Activated T-helper 1 cell treated with anti-CD3 and anti-CD28 coated beads, Interleukin-2, amount 50 U/mL, for 16 hours (primary cell): Measurements from ENCODE around the gene CD81.

Source experiments
- DNase-seq, 2 donors: peaks; one replicate each; pipeline ENCODE4 v3.0.0-alpha.2; 2020; ENCODE audit warnings: low read depth in 1 of 2, low spot score in 1 of 2

Gene CD81

DNA sequence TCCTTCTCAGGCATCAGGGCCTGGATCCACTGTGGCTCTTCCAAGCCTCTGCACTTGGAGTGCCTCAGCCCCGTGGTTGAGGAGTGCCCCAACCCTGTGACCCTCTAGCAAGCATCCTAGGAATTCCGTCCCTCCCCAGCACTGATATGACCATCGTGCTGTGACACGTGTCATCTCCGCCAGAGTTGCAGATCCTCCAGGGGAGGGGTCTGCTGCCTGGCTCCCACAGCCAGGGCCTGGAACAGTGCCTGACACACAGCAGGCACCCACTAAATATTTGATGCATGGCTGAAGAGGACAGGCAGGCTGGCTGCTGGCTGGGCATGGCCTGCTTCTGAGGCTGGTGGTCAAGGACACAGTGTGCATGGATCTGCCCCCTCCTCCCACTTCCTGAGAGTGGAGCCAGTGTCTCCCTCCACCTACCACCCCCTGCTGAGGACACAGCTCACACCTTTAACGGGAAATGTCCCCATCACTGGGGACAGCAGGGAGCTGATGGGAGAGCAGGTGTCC, 1.7 kb upstream of the CD81 start:
- no peak for DNase-seq

DNA sequence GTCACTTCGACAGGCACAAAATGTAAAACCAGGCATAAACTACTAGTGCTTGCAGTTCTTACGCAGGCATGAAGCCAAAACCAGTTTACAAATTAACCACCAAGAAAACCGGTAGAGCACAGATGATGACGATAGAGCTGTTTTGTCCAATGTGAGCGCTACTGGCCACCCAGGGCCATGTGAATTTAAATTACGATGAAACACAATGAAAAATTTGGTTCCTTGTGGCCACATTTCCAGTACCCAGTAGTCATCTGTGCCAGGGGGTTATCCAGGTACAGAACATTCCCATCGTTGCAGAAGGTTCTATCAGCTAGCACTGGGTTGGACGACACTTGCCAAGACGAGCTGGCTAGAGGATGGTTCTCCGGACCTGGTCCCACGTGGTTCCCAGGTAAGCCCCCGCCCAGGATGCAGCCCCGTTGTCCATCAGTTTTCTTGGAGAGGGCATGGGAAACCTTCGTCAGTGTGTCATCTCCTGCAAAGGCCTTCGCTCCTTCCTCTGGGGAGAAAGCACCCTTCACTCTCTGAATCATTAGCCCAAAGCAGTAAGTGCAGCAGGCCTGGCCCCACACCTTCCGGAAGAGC, 1.1 kb upstream of the CD81 start:
- DNase-seq = no peak

DNA sequence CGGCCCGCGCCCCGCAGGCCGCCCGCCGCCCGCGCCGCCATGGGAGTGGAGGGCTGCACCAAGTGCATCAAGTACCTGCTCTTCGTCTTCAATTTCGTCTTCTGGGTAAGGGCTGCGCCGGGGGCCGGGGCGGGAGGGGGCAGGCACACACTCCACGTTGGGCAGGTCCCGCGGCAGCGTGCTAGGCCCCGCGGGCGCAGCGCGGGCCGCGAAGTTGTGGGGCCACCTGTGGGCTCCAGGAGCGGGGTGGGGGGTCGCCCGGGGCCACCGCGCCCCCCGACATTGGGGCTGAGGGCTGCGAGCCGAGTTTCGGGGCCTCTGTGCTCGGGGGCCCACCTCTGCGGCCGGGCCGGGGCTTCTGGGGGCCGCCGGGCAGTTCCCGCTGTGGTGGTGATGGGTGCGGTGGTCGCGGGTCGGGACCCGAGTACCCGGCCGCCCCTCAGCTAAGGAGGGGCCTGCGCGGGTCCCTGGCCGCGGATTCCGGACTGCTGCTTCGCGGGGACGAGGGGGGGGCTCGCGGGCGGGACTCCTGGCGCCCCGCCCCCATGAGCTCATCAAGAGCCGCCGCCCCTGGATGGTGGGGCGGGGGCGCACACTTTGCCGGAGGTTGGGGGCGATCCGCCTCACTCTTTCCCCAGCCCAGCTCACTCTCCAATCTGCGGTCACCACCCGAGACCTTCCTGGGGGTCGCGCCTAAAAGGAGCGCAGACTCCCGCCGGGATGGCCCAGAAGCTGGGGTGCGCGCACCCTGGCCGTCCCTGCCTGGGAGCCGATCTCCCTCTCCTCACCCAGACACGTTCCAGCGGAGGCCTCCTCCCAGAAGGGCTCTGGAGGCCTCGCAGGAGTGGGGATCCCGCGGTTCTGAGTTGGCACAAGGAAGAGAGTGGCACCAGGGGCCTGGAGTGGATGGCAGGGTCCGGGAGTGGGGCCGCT, 667 bp downstream of the CD81 start:
- DNase-seq = peak in 1 of 2 donors; percentile 30

DNA sequence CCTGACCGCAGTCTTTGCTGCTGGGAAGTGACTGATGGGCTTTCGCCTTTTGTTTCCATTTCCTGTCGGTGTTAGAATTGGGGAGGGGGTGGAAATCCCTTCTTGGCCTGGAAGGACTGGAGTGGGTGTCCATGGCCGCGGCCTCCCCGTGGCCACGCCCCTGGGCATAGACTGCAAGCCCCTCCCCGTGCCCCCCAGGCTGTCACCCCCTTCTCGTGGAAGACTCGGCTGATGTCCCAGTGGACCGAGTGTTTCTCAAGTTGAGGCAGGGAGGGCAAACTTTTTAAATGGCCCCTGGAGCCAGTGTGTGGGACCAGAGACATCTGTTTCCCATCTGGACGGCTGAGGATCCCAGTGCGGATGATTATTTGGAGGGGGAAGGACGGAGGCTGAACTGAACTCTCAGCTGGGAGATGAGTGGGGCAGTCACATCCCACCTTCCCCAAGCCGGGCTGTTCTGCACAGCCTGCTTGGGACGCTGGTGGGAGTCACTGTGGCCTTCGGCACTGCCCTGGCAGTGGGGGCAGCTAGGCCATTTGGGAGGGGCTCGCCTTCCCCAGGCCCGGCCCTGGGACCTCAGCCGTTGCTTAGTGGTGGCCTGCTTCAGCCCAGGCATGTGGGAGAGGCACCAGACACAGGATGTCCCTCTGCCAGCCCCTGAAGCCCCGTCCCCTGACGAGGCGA, 1.6 kb downstream of the CD81 start:
- DNase-seq = no peak

DNA sequence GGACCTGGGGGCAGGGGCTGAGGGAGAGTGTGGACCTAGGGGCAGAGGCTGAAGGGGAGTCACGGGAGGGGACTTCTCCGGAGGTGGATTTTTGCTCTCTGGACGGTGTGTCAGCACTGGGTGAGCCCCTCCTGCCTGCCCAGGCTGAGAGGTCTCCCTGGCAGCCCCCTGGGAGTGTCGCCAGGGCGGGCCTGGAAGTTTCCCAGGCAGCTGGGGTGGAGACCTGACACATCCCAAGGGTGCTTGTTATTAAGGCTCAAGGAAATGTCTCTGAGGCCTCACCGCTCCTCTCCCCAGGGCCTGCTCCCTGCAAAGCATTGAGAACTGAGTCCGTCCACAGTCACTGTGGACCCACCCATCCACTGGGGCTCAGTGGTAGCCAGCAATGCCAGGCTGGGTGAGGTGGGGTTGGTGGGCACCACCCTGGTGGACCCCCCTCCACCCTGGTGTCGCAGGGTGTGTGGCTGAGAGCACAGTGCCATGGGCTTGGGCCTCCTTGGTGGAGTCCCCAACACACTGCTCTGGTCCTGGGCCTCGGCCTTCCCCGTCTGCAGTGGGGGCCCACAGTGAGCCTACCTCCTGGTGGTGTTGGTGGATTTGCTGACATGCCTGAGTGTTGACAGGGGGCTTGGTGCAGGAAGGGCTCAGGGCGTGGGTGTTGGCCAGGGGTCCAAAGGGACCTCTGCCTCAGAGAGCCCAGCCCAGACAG, 2.5 kb downstream of the CD81 start:
- no peak for DNase-seq

DNA sequence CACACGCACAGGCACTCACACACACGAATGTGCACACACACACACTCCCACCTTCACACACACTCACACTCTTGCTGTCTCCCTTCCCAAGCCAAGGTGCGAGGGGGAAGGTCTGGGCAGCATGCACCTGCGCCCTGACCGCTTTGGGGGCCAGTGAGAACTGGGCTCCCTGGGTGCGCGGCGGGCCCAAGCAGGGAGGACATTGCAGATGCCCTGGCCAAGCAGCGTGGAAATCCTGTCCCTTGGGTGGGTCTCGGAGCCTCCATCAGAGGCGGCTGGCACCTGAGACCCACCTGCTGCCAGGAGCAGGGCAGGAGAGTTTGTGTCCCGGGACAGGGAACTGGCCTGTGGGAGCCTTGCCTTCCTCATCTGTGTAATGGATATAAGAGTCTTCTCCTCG, 3.3 kb downstream of the CD81 start:
- DNase-seq = no peak

DNA sequence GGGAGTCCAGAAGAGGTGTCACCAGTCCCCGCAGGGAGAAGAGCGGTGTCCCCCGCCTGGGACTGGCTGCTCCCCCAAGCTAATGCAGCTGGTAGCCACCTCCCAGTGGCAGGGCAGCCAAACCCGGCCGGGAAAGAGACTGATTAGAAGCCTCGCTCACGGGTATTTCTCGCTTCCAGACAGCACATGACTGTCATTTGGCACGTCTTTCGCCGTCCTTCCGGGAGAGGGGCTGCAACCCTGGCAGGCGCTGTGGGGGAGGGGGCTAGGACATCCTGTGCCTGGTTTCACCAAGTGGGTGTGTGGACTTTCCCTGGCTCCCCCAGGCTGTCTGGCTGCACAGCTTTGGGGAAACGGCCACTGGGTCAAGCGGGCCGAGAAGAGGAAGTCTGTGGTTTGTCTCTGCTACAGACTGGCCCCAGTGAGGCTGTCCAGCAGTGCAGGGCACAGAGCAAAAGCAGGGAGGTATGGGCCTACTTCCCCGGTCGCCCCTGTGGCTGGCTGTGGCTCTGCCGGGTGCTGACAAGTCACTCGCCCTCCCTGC, 3.8 kb downstream of the CD81 start:
- DNase-seq = no peak

DNA sequence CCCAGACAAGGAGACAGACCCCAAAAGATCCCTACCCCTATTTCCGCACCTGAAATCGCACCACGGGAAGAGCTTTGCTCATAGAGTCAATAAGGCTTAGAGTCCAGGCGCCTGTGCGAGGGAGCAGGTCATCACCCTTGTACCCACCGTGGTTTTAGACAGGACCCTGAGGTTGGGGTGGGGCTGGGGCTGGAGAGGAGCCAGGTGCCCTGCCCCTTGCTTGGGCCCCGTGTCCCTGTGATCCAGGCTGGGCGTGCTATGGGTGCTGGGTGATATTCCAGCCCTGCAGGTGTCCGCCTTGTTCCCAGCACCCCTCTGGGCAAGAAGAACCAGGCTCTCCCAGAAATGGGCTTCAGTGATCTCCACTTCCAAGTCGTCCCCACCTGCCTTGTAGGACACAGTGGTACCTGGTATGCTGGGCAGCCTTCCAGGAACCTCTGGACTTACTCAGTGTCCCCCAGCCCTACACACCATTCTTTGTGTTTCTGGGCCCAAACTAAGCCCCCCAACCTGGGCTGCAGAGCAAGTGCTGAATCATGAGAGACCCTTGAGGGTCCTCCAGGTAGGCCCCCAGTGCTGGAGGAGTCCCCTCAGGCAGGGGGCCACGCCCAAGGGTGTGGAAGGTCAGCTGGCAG, 4.5 kb downstream of the CD81 start:
- DNase-seq = no peak

DNA sequence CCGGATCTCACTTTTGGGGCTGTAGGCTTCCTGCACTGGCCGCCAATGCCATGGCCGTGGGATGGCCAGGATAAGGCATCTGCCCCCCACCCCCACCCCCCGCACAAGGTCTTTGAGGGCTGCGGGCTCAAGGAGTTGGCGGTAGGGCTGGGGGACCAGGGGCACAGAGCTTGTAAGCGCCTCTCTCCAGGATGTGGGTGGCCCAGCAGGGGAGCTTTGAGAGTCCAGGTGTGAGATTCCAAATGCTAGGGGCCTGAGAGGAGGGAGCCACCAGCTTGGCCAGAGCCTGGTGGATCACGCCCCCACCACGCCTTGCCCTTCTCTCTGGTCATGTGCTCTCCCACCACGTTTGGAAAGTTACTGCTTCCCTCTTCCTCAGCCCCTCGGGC, 5.0 kb downstream of the CD81 start:
- DNase-seq = no peak

DNA sequence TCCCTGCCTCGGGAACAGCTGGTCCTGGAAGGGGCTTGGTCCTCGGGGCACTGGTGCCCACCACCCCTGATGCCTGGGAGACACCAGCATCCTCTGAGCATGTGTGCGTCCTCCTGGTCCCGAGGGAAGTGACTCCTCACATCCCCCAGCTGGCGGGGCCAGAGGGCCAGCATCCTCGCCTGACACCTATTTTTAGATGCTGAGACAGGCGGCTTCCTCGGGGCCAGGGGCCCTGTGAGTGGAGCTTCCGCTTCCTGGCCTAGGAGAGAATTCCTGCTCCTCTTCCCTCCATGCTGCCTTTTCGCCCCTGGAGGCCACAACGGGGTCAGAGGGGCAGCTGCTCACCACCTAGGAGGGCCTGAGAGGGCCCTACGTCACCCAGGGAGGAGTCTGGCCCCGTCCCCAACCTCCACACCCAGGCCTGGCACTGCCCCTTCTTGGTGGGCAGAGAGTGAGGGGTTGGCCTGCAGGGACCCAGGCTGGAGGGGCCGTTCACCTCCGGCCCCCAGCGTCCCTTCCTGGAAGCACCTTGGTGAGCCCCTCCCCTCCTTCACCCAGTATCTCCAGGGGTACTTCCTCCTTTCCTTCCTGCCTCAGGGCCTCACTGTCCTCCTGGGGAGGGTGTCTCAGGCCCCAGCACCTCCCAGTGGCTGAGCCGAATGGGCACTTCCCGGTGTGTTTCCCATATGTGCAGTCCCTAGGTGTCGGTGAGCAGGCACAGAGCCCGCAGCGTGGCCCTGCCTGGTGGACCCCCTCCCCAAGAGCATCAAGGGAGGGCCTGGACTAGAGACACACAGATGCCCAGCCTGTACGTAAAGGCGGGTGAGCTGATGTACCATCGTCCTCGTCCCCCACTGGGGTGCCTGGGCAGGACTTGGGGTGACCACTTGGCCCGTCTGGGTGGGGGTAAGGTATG, 6.1 kb downstream of the CD81 start:
- DNase-seq = no peak

DNA sequence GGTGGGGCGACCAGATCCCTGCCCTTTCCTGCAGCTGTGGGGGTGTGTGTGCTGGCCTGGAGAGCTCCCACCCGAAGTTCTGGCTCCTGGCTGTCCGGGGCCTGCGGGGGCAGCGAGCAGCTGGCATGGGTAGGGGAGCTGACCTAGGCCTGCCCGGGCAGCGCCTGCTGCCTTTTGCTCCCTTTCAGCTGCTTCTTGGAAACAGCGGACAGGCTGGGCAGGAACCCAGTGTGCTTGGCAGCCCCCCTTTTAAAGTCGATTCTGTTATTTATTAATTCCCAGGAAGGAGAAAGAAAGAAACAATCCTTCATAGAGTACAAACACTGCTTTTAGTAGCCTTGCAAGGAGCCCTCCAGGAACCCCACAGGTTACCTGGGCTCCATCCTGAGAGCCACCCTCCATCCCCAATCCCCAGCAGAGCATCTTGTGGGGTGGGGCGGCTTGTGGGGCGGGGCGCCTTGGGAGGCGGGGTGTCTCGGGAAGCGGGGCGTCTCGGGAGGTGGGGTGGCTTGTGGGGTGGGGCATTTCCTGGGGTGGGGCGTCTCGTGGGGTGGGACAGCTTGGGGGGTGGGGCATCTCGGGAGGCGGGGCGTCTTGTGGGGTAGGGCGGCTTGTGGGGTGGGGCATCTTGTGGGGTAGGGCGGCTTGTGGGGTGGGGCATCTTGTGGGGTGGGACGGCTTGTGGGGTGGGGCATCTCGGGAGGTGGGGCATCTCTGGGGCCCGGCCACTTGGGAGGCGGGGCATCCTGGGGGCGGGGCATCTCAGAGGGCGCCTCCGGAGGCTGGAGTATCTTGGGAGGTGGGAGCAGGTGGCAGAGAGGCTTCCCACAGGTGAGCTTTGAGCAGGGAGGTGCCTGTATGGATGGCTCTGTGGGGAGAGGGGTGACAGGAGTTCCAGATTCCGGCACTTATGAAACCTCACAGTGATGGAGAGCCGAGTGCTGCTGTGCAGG, 7.0 kb downstream of the CD81 start:
- DNase-seq = no peak

DNA sequence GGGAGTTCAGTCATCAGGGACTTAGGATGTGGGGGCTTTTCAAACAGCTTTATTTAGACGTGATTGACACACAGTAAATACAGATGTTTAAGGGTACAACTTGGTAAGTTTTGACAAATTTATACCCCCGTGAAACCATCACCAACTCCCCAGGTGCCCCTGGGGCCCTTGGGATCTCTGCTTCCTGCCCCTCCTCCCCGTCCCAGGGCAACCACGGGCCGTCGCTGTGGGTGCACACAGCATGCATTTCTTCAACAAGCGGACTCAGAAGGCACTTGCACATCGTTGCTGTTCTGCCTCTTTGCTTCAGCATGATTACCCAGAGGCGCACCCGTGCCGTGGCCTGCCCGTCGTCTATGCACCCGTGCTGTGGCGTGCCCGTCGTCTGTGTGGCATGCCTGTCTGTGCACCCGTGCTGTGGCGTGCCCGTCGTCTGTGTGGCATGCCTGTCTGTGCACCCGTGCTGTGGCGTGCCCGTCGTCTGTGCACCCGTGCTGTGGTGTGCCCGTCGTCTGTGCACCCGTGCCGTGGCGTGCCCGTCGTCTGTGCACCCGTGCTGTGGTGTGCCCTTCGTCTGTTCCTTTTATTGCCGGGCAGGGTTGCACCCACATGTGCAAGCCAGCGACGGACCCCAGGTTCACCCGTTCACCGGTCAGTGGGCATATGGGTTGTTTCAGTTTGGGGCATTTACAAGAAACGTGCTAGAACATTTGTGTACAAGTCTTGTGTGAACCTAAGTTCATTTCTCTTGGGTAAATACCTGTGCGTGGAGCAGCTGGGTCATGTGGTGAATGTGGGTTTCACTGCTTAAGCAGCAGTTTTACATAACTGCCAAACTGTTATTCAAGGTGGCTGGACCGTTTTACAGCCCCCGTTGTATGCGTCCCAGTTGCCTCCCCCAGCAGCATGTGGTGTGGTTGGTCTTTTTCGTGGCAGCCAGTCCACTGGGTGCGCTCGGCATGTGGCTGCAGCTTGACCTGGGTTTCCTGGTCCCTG, 8.3 kb downstream of the CD81 start:
- DNase-seq = no peak

DNA sequence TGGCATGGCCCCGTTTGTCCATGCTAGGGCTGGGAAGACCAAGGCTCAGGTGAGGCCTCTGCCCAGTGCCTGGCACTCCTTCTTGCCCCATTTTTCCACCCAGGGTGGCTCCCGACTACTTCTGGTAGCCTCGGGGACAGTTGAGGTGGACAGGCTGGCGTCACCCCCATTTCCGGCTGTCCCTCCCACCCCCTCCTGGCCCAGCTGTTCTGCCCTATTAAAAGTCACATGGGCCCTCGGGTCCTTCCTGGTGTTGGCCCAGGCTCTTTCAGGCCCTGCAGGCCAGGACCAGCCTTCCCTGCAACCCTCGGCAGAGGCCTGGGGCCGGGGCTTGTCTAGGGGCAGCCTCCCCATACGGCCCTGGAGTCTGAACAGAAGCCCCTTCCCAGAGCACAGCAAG, 9.5 kb downstream of the CD81 start:
- DNase-seq = no peak

DNA sequence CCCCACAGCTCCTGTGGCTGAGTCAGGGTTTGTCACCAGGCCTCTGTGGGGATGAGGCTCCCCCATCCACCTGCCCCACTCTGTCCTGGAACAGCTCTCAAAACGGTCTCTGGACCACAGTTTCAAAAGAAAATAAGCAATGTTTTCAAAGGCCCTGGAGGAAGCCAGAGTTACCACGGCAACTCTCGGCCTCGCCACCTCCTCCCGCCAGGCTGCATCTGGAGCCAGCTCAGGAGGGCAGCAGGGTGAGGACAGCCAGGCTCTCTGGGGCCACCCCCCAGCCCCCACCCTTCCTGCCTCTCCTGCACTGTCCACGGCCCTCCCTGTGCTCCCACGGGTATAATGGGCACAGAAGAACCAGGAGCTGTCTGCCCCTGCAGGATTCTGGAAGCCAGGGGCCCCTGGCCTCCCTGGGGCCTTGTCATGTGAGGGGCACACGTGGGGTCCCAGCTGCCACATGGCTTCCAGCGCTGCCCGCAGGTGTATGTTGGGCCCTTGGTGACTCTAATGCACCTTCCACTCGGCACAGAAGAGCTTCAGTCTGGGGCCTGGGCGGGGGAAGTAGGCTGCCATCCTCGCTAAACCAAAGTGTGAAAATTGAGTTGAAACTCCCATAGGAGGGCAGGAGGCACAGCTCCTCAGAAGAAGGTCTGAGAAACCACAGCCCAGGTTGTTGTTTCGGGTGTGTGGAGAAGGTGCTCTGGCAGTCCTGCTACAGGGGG, 10.3 kb downstream of the CD81 start:
- no peak for DNase-seq

DNA sequence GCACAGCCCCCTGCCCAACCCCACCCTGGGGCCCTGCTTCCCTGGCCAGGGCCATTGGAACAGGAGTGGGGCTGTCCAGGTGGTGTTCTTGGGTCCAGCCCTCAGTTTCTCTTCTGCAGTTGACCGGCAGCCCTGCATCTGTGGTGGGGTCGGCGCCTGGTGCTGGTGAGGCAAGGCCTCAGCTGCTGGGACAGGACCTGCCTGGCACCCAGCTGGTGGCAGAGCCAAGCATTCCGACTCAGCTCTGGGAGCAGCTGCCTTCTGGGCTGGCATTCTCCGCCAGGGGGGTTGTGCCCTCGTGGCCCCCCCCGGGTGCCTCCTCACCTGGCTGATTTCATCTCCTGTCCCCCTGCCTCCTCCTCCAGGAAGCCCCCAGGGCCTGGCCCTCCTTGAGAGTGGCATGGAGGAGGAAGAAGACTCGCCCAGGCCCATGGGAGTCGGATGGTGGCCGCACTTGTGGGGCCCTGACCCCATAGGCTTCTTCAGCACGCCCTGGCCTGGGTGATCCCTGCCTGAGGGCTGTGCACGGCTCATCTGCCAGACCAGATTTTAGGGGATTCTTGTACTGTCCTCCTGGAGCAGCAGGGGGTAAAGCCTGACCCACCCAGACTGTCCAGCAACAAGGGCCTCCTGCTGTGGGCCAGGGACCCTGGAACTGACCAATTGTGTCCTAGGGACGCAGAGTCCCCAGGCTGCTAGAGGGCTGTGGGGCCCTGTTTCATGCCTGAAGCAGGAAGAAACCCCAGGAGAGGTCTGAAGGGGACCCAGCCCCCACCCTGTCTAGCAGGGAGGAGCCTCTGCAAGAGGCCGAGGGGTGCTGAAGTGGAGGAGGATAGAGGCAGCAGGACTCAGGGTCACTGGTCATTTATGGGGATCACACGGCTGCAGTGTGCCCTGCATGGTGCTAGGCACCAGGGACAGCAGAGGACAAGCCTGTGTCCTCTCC, 11.6 kb downstream of the CD81 start:
- no peak for DNase-seq
